Neural progenitor cell (in vitro differentiated cells): ENCODE measurements around the gene SCNN1B.

Experiments
- CTCF ChIP-seq: fragments of 200-600 bp; sonication (generic); IDR thresholded peaks from 2 replicates; pipeline ENCODE4 v1.5.1; 2017; ENCODE audit warnings: antibody characterized with exemption, mild to moderate bottlenecking
- EZH2 ChIP-seq: fragments of 200-600 bp; sonication (generic); IDR thresholded peaks from 2 replicates; pipeline ENCODE4 v1.6.1; 2017; ENCODE audit warnings: antibody characterized with exemption, mild to moderate bottlenecking, moderate library complexity

DNA sequence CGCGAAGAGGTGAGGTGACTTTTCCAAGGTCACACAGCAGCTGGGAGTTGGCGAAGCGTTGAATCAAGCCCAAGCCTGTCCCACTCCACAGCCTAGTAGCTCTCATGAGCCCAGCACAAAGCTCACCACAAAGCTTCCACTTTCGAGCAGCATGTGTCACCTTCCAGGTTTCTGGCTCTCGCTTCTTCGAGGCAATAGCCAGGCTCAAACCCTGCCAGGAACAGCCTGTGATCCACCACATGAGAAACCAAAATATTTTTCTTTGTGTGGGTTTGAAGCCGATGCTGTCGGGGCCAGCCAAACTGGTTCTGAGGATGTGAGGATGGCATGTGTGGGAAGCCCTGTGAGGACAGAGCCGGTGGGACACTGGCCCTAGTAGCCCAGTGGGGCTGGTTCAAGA, 82.8 kb downstream of the SCNN1B start:
- TF ChIP-seq EZH2 (no peak), CTCF (no peak)
